Stomach (tissue), 4 donors: Measurements from ENCODE around the gene DBX2.

Experiments
- EP300 ChIP-seq: sonication (generic); formaldehyde crosslinking; IDR thresholded peaks from one replicate; pipeline ENCODE4 v1.6.1; 2017; ENCODE audit warnings: antibody characterized with exemption
- POLR2A ChIP-seq, 4 donors: fragments of 450-650 bp; IDR thresholded peaks; one replicate each; pipeline ENCODE4 v1.6.1; 2016; ENCODE audit warnings: antibody characterized with exemption in 4 of 4, control low read depth in 2 of 4, mild to moderate bottlenecking in 1 of 4, moderate library complexity in 1 of 4
- POLR2AphosphoS5 ChIP-seq, 3 donors: sonication (generic); formaldehyde crosslinking; IDR thresholded peaks; one replicate each; pipeline ENCODE4 v1.6.1; 2016; ENCODE audit warnings: antibody characterized with exemption in 3 of 3
- TF ChIP-seq, protein P1 (sequence below), 7 experiments: fragments of 450-650 bp in 4 of 7; fragments of 200-600 bp in 3 of 7; sonication (generic) in 3 of 7; IDR thresholded peaks; one replicate each; pipeline ENCODE4 v1.5.1; 2016 to 2019; ENCODE audit warnings: antibody characterized with exemption in 7 of 7, control low read depth in 2 of 7, mild to moderate bottlenecking in 1 of 7

DNA sequence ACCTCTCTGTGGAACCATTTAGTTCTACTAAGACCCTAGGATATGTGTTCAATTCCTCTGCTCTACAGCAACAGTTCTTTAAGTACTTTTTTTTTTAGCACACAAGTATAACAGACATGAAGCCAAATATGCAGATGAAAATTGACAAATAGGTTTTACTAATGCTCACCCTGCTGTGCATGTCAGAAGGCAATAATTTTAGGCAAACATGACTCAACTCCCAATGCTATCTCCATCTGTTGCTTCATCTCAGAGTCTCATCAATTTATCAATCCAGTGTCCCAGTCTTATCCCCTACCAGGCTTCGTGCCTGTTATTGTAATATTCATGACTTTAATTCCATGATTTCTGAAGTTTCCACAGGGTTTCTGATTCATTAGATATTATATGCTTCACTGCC is 57.7 kb downstream of the DBX2 start:
- TF ChIP-seq, protein P1, sequence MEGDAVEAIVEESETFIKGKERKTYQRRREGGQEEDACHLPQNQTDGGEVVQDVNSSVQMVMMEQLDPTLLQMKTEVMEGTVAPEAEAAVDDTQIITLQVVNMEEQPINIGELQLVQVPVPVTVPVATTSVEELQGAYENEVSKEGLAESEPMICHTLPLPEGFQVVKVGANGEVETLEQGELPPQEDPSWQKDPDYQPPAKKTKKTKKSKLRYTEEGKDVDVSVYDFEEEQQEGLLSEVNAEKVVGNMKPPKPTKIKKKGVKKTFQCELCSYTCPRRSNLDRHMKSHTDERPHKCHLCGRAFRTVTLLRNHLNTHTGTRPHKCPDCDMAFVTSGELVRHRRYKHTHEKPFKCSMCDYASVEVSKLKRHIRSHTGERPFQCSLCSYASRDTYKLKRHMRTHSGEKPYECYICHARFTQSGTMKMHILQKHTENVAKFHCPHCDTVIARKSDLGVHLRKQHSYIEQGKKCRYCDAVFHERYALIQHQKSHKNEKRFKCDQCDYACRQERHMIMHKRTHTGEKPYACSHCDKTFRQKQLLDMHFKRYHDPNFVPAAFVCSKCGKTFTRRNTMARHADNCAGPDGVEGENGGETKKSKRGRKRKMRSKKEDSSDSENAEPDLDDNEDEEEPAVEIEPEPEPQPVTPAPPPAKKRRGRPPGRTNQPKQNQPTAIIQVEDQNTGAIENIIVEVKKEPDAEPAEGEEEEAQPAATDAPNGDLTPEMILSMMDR (IDR thresholded peaks at IDR 0.05): no peak
- no peak for TF ChIP-seq EP300
- TF ChIP-seq POLR2A (IDR thresholded peaks at IDR 0.05): no peak
- TF ChIP-seq POLR2AphosphoS5 (IDR thresholded peaks at IDR 0.05): no peak
